Right atrium auricular region (tissue), 2 donors: Measurements from ENCODE around the gene NPTXR. TPM values are rescaled to one million over a fixed set of nuclear protein-coding genes. Genes with fewer than 3 reads are reported as not detected.

Source experiments
- DNase-seq: peaks from one replicate; pipeline ENCODE4 v3.0.0-alpha.2; 2019; ENCODE audit warnings: low spot score
- H3K27ac ChIP-seq, 2 donors: fragments of 200-600 bp; sonication (generic); 1 replicate in 1 of 2; 2 replicates in 1 of 2; pipeline ENCODE4 v1.5.1; 2016 to 2019
- H3K27me3 ChIP-seq, 2 donors: fragments of 200-600 bp; sonication (generic); one replicate each; pipeline versions ENCODE4 v1.5.1 to v1.6.0; 2017 to 2019
- H3K36me3 ChIP-seq: fragments of 200-600 bp; sonication (generic); one replicate; pipeline ENCODE4 v1.5.1; 2016
- H3K4me1 ChIP-seq, 2 donors: fragments of 200-600 bp; sonication (generic); one replicate each; pipeline versions ENCODE4 v1.5.1 to v1.6.0; 2017 to 2019
- H3K4me3 ChIP-seq, 2 donors: fragments of 200-600 bp; sonication (generic); 1 replicate in 1 of 2; 2 replicates in 1 of 2; pipeline ENCODE4 v1.5.1; 2017 to 2019; ENCODE audit warnings: mild to moderate bottlenecking in 1 of 2, moderate library complexity in 1 of 2
- H3K9me3 ChIP-seq, 2 donors: fragments of 200-600 bp; sonication (generic); one replicate each; pipeline ENCODE4 v1.5.1; 2019
- CTCF ChIP-seq, 2 donors: fragments of 200-600 bp; sonication (generic); IDR thresholded peaks; one replicate each; pipeline ENCODE4 v1.5.1; 2019; ENCODE audit warnings: antibody characterized with exemption in 2 of 2
- total RNA-seq, 2 donors: library from RNA; depleted of rRNA; stranded (reverse); fragments of >200 nt; gene quantifications; one replicate each; pipeline ENCODE4 v1.1.0, GENCODE V29; 2016

The NPTXR gene
- total RNA-seq, 2 donors from 2014 or later: 18.0 to 24.6 TPM

GRCh38 chr22:38793317-38793716 is 50.5 kb downstream of the NPTXR start:
- Histone ChIP-seq H3K4me1 (peaks cover 0 to 28% of the 10 kb centered on the region in 2 donors), H3K36me3 (no peaks in the 10 kb centered on the region), H3K27ac (peak overlapping the region; percentile 86 to 94), H3K4me3 (peak overlapping the region; percentile 58 to 90), H3K27me3 (no peaks in the 10 kb centered on the region), H3K9me3 (no peaks in the 10 kb centered on the region)
- no peak for TF ChIP-seq CTCF (IDR thresholded peaks at IDR 0.05)
- DNase-seq: no peak

- no peaks in the 10 kb centered on the region for H3K36me3 ChIP-seq
- TF ChIP-seq CTCF (IDR thresholded peaks at IDR 0.05): no peak
- H3K4me3 ChIP-seq: peak overlapping the region in 1 of 2 donors; percentile 58
- peak overlapping the region; percentile 86 to 94 for H3K27ac ChIP-seq
- H3K4me1 ChIP-seq: peaks cover 0 to 32% of the 10 kb centered on the region in 2 donors
- H3K27me3 ChIP-seq: no peaks in the 10 kb centered on the region
- H3K9me3 ChIP-seq: no peaks in the 10 kb centered on the region
- DNase-seq: no peak
These were observed 51.0 kb downstream of the NPTXR start for GRCh38 chr22:38792833-38793232.

- Histone ChIP-seq H3K27me3 (no peaks in the 10 kb centered on the region), H3K9me3 (no peaks in the 10 kb centered on the region), H3K36me3 (no peaks in the 10 kb centered on the region), H3K4me1 (peaks cover 0 to 59% of the 10 kb centered on the region in 2 donors), H3K27ac (peak overlapping the region; percentile 81 to 93), H3K4me3 (no peak overlapping the region)
- DNase-seq: no peak
- no peak for TF ChIP-seq CTCF (IDR thresholded peaks at IDR 0.05)
These were observed 54.2 kb downstream of the NPTXR start for GRCh38 chr22:38789606-38790005.

GRCh38 chr22:38788846-38789245 is 55.0 kb downstream of the NPTXR start:
- peaks cover 0 to 60% of the 10 kb centered on the region in 2 donors for H3K4me1 ChIP-seq
- TF ChIP-seq CTCF (IDR thresholded peaks at IDR 0.05): no peak
- no peak overlapping the region for H3K4me3 ChIP-seq
- peak overlapping the region; percentile 81 to 93 for H3K27ac ChIP-seq
- no peaks in the 10 kb centered on the region for H3K36me3 ChIP-seq
- no peak for DNase-seq
- no peaks in the 10 kb centered on the region for H3K9me3 ChIP-seq
- no peaks in the 10 kb centered on the region for H3K27me3 ChIP-seq

- TF ChIP-seq CTCF (IDR thresholded peaks at IDR 0.05): no peak
- no peaks in the 10 kb centered on the region for H3K9me3 ChIP-seq
- no peaks in the 10 kb centered on the region for H3K36me3 ChIP-seq
- peak; percentile 77 for DNase-seq
- no peaks in the 10 kb centered on the region for H3K27me3 ChIP-seq
- no peak overlapping the region for H3K4me3 ChIP-seq
- H3K4me1 ChIP-seq: peaks cover 0 to 62% of the 10 kb centered on the region in 2 donors
- H3K27ac ChIP-seq: peak overlapping the region; percentile 81 to 93
These were observed 55.6 kb downstream of the NPTXR start for GRCh38 chr22:38788021-38788816.
